Measurements from ENCODE around the gene CAMK1D. TPM values are rescaled to one million over a fixed set of nuclear protein-coding genes. Genes with fewer than 3 reads are reported as not detected.
A peak's percentile ranks its signal among the peaks of the same experiment; 100 is the strongest.

The CAMK1D gene
- total RNA-seq, 1 donor from 2014 or later: 1.8 TPM

DNA sequence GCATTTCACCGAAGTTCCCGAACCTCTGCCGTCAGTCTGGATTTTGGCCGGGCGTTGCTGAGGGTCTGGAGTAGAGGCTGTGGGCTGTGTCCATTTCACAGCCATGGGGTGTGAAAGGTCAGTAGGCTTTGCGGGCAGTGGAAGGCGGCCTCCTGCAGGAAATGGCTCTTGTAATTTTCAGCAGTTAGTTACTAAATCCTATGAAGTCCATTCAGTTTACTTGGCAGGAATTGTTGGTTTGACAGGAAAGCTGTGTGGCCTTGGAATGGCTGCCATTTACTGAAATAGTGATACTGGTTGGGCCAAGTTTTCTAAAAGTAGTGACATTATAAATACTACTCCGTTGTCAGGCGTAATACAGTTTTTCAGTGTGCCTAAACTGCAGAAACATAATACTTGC is 348.4 kb downstream of the CAMK1D start:
- FAIRE-seq: no peak
- no peak for TF ChIP-seq CTCF (IDR thresholded peaks at IDR 0.05; ENCODE audit: insufficient read depth, low read length, severe bottlenecking)
- Histone ChIP-seq H3K27me3 (ENCODE audit: control insufficient read depth, insufficient read depth, low read length) (no peaks in the 10 kb centered on the region), H3K36me3 (ENCODE audit: control insufficient read depth, insufficient read depth, low read length) (no peaks in the 10 kb centered on the region), H3K4me3 (ENCODE audit: low read depth, low read length) (no peak overlapping the region)
- DNase-seq (ENCODE audit: low read depth): no peak

GRCh38 chr10:12699258-12699700 is 349.9 kb downstream of the CAMK1D start:
- DNase-seq (ENCODE audit: low read depth) (peak; percentile 65), FAIRE-seq (no peak)
- H3K27me3 ChIP-seq (ENCODE audit: control insufficient read depth, insufficient read depth, low read length): no peaks in the 10 kb centered on the region
- H3K4me3 ChIP-seq (ENCODE audit: low read depth, low read length): no peak overlapping the region
- no peak for TF ChIP-seq CTCF (IDR thresholded peaks at IDR 0.05; ENCODE audit: insufficient read depth, low read length, severe bottlenecking)
- no peaks in the 10 kb centered on the region for H3K36me3 ChIP-seq (ENCODE audit: control insufficient read depth, insufficient read depth, low read length)

- FAIRE-seq: no peak
Measured at GRCh38 chr10:12699781-12700556, 350.6 kb downstream of the CAMK1D start.

DNA sequence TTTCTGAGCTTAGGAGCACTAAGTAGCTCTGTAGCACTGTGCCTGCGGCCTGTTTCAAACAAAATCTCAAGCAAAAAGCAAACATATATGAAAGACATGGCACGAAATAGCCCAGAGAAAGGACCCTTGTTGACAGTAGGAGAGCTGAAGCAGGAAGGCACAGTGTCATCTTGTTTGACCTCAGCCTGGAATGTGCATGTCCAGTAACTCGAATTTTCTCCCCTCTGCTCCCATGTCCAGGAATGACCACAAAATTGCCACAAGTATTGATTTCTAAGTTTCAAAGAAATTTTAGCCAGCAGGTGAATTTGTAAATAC is 351.2 kb downstream of the CAMK1D start:
- TF ChIP-seq CTCF (IDR thresholded peaks at IDR 0.05; ENCODE audit: insufficient read depth, low read length, severe bottlenecking): no peak
- Histone ChIP-seq H3K4me3 (ENCODE audit: low read depth, low read length) (no peak overlapping the region), H3K36me3 (ENCODE audit: control insufficient read depth, insufficient read depth, low read length) (no peaks in the 10 kb centered on the region), H3K27me3 (ENCODE audit: control insufficient read depth, insufficient read depth, low read length) (no peaks in the 10 kb centered on the region)
- no peak for DNase-seq (ENCODE audit: low read depth)
- no peak for FAIRE-seq

More at GRCh38 chr10:12699781-12700556, 350.6 kb downstream of the CAMK1D start:
- H3K4me3 ChIP-seq (ENCODE audit: low read depth, low read length): no peak overlapping the region
- no peaks in the 10 kb centered on the region for H3K36me3 ChIP-seq (ENCODE audit: control insufficient read depth, insufficient read depth, low read length)
- no peaks in the 10 kb centered on the region for H3K27me3 ChIP-seq (ENCODE audit: control insufficient read depth, insufficient read depth, low read length)
- TF ChIP-seq CTCF (IDR thresholded peaks at IDR 0.05; ENCODE audit: insufficient read depth, low read length, severe bottlenecking): no peak
- peak; percentile 86 for DNase-seq (ENCODE audit: low read depth)

- FAIRE-seq (no peak), DNase-seq (ENCODE audit: low read depth) (peak; percentile 66)
- Histone ChIP-seq H3K4me3 (ENCODE audit: low read depth, low read length) (no peak overlapping the region), H3K27me3 (ENCODE audit: control insufficient read depth, insufficient read depth, low read length) (no peaks in the 10 kb centered on the region), H3K36me3 (ENCODE audit: control insufficient read depth, insufficient read depth, low read length) (no peaks in the 10 kb centered on the region)
- TF ChIP-seq CTCF (IDR thresholded peaks at IDR 0.05; ENCODE audit: insufficient read depth, low read length, severe bottlenecking): no peak
Measured at GRCh38 chr10:12701696-12702095, 352.3 kb downstream of the CAMK1D start.

Measured in bronchial epithelial cell (primary cell).